B cell (primary cell): Measurements from ENCODE around the gene RPS28. TPM values are rescaled to one million over a fixed set of nuclear protein-coding genes. Genes with fewer than 3 reads are reported as not detected.

Source experiments
- ATAC-seq: fragments of 200-7000 bp; cut with Tn5 transposase; one replicate; pipeline ENCODE4 v1.10.0; 2021; ENCODE audit warnings: low read depth, mild to moderate bottlenecking, moderate number of reproducible peaks, moderate library complexity
- CTCF ChIA-PET: fragments of 350-600 bp; sonication (Branson Sonifier 250); formaldehyde crosslinking; loops from one replicate; lab custom pipeline; 2021; ENCODE audit warnings: antibody characterized with exemption, inconsistent platforms; lab: Charles Lee
- POLR2A ChIA-PET: fragments of 350-600 bp; sonication (Branson Sonifier 250); formaldehyde crosslinking; loops from one replicate; lab custom pipeline; 2021; ENCODE audit warnings: antibody characterized with exemption; lab: Charles Lee
- DNase-seq: peaks from one replicate; pipeline ENCODE4 v3.0.0; 2013
- H2AFZ ChIP-seq: 2 replicates; pipeline ENCODE4 v1.6.1; 2012; ENCODE audit warnings: mild to moderate bottlenecking, low read depth, low read length; ENCODE audit not compliant: insufficient read depth, poor library complexity, severe bottlenecking
- H3K27ac ChIP-seq, 2 donors: 1 replicate in 1 of 2; 2 replicates in 1 of 2; pipeline ENCODE4 v1.5.1; 2012 to 2013; ENCODE audit warnings: low read length in 2 of 2, mild to moderate bottlenecking in 2 of 2, moderate library complexity in 1 of 2
- H3K27me3 ChIP-seq, 4 experiments: fragments of 200-600 bp in 1 of 4; sonication (generic) in 1 of 4; replicated peaks in 1 of 4; 1 replicate in 2 of 4; 2 replicates in 2 of 4; pipeline versions ENCODE4 v1.6.1 to v1.7.0; 2013 to 2016; ENCODE audit warnings: low read length in 3 of 4, mild to moderate bottlenecking in 2 of 4, mixed read lengths in 1 of 4, moderate library complexity in 1 of 4; ENCODE audit not compliant: insufficient read depth in 4 of 4, control insufficient read depth in 3 of 4; ENCODE audit errors: control extremely low read depth in 1 of 4
- H3K36me3 ChIP-seq, 2 experiments: replicated peaks in 1 of 2; 1 replicate in 1 of 2; 2 replicates in 1 of 2; pipeline versions ENCODE4 v1.6.1 to v1.7.1; 2013; ENCODE audit warnings: low read length in 1 of 2; ENCODE audit not compliant: insufficient read depth in 2 of 2, control insufficient read depth in 1 of 2; ENCODE audit errors: control extremely low read depth in 1 of 2, extremely low read depth in 1 of 2
- H3K4me1 ChIP-seq, 2 donors: fragments of 200-600 bp in 1 of 2; sonication (generic) in 1 of 2; 1 replicate in 1 of 2; 2 replicates in 1 of 2; pipeline versions ENCODE4 v1.5.1 to v1.6.1; 2013 to 2017; ENCODE audit warnings: low read length in 2 of 2; ENCODE audit not compliant: control insufficient read depth in 2 of 2, insufficient read depth in 2 of 2
- H3K4me2 ChIP-seq: replicated peaks from 2 replicates; pipeline ENCODE3; 2012; ENCODE audit warnings: mild to moderate bottlenecking, low read depth, low read length; ENCODE audit not compliant: poor library complexity, severe bottlenecking
- H3K4me3 ChIP-seq, 5 experiments: fragments of 200-600 bp in 1 of 5; sonication (generic) in 1 of 5; 1 replicate in 3 of 5; 2 replicates in 2 of 5; pipeline versions ENCODE4 v1.5.1 to v1.7.0; 2011 to 2016; ENCODE audit warnings: low read length in 4 of 5, mild to moderate bottlenecking in 4 of 5, low read depth in 2 of 5, control low read depth in 1 of 5, moderate library complexity in 1 of 5; ENCODE audit not compliant: insufficient read depth in 1 of 5; ENCODE audit errors: control extremely low read depth in 1 of 5, extremely low read depth in 1 of 5
- H3K79me2 ChIP-seq: fragments of 200-600 bp; sonication (generic); one replicate; pipeline ENCODE4 v1.6.0; 2016; ENCODE audit warnings: low read length; ENCODE audit not compliant: control insufficient read depth, insufficient read depth
- H3K9ac ChIP-seq: fragments of 200-600 bp; sonication (generic); 2 replicates; pipeline ENCODE4 v1.6.1; 2017; ENCODE audit warnings: mild to moderate bottlenecking, low read length, moderate library complexity
- H3K9me3 ChIP-seq, 3 donors: one replicate each; pipeline versions ENCODE4 v1.6.1 to v1.7.1; 2013; ENCODE audit warnings: low read length in 2 of 3; ENCODE audit not compliant: control insufficient read depth in 2 of 3, insufficient read depth in 1 of 3; ENCODE audit errors: control extremely low read depth in 1 of 3
- H4K20me1 ChIP-seq: 2 replicates; pipeline ENCODE4 v1.6.0; 2012; ENCODE audit warnings: mild to moderate bottlenecking, low read length; ENCODE audit not compliant: insufficient read depth, control insufficient read depth, poor library complexity, severe bottlenecking
- H3K27ac Mint-ChIP-seq: one replicate; pipeline ENCODE4 v1.8.0; 2021; ENCODE audit warnings: mixed read lengths
- H3K27me3 Mint-ChIP-seq: one replicate; pipeline ENCODE4 v1.8.0; 2021; ENCODE audit warnings: mixed read lengths
- H3K4me1 Mint-ChIP-seq: one replicate; pipeline ENCODE4 v1.8.0; 2021; ENCODE audit warnings: mixed read lengths
- H3K4me3 Mint-ChIP-seq: one replicate; pipeline ENCODE4 v1.8.0; 2021; ENCODE audit warnings: mixed read lengths
- H3K9me3 Mint-ChIP-seq: one replicate; pipeline ENCODE4 v1.8.0; 2022; ENCODE audit warnings: mixed read lengths; ENCODE audit not compliant: insufficient read depth
- EZH2 ChIP-seq: IDR thresholded peaks from 2 replicates; pipeline ENCODE4 v1.6.1; 2012; ENCODE audit warnings: borderline replicate concordance, low read depth, mild to moderate bottlenecking, moderate library complexity, low read length; ENCODE audit not compliant: insufficient read depth, poor library complexity, severe bottlenecking
- WGBS: methylation state at CpG from one replicate; pipeline ENCODE4 v1.1.5; 2013; ENCODE audit warnings: missing lambda C conversion rate; ENCODE audit not compliant: insufficient coverage; 5-methylcytosine and 5-hydroxymethylcytosine counted together
- intact Hi-C: fragments of 100-400 bp; cut with micrococcal nuclease; formaldehyde crosslinking; loops from one replicate; pipeline ENCODE4 v1.10.0; 2022
- polyA plus RNA-seq: library from polyadenylated mRNA; depleted of rRNA; stranded (reverse); fragments of >200 nt; gene quantifications from 2 replicates; pipeline ENCODE4 v1.2.3, GENCODE V29; 2012
- total RNA-seq, 2 donors: library from RNA; stranded (reverse); fragments of 120-200 nt in 1 of 2; gene quantifications; 1 replicate in 1 of 2; 2 replicates in 1 of 2; pipeline versions ENCODE4 v1.2.3 to v1.2.4, GENCODE V29; 2013 to 2022
- TF ChIP-seq, protein P1 (sequence below): fragments of 200-600 bp; IDR thresholded peaks from one replicate; pipeline ENCODE4 v1.8.0; 2022; ENCODE audit warnings: antibody characterized with exemption, mild to moderate bottlenecking

RPS28 gene
- total and polyA plus RNA-seq, 2 donors (not counting 1 experiment from before 2014, with no cell fraction given): 1,800 to 2,579 TPM

DNA sequence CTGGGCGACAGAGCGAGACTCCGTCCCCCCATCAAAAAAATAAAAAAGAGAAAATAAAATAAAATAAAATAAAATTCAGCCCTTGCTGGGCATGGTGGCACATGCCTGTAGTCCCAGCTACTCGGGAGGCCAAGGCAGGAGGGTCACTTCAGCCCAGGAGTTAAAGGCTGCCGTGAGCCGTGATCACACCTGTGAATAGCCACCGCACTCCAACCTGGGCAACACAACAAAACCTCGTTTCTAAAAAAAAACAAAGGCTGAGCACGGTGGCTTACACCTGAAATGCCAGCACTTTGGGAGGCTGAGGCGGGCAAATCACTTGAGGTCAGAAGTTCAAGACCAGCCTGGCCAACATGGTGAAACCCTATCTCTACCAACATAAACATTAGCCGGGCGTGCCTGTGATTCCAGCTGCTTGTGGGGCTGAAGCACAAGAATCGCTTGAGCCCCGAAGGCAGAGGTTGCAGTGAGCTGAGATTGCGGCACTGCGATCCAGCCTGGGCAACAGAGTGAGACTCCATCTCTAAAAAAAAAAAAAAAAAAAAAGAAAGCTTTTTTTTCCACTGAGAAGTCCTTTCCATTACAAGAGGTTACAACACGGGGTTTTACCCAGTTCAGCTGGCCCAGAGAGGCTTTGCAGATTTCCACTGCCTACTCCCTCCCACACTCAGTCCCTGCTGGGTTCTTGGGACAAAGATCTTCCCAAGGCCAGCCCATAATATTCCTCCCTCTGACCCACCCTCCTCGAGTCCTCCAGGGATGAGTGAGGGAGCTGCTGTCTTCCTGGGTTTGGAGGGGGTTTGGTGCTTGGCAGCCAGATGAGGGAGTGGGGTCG is 49.1 kb downstream of the RPS28 start:
- no peaks in the 10 kb centered on the region for H4K20me1 ChIP-seq
- Mint-ChIP-seq H3K27ac (no peak overlapping the region), H3K4me1 (no peaks in the 10 kb centered on the region), H3K27me3 (peaks cover 25% of the 10 kb centered on the region), H3K4me3 (no peak overlapping the region), H3K9me3 (no peaks in the 10 kb centered on the region)
- TF ChIP-seq, protein P1, sequence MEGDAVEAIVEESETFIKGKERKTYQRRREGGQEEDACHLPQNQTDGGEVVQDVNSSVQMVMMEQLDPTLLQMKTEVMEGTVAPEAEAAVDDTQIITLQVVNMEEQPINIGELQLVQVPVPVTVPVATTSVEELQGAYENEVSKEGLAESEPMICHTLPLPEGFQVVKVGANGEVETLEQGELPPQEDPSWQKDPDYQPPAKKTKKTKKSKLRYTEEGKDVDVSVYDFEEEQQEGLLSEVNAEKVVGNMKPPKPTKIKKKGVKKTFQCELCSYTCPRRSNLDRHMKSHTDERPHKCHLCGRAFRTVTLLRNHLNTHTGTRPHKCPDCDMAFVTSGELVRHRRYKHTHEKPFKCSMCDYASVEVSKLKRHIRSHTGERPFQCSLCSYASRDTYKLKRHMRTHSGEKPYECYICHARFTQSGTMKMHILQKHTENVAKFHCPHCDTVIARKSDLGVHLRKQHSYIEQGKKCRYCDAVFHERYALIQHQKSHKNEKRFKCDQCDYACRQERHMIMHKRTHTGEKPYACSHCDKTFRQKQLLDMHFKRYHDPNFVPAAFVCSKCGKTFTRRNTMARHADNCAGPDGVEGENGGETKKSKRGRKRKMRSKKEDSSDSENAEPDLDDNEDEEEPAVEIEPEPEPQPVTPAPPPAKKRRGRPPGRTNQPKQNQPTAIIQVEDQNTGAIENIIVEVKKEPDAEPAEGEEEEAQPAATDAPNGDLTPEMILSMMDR: no peak
- no peak for TF ChIP-seq EZH2
- no peaks in the 10 kb centered on the region for H3K36me3 ChIP-seq
- H3K27ac ChIP-seq: no peak overlapping the region
- ChIA-PET CTCF (interaction anchor here (0.7 to 0.9 kb wide), 2 partner anchors 16 to 21 kb away, joined by 4 to 5 read pairs; no protein-coding TSS in a partner anchor), POLR2A (no interaction called here)
- H3K9ac ChIP-seq: no peak overlapping the region
- ATAC-seq (no peak), DNase-seq (no peak)
- no peak overlapping the region for H3K4me2 ChIP-seq
- no peaks in the 10 kb centered on the region for H3K4me1 ChIP-seq
- H3K79me2 ChIP-seq: no peaks in the 10 kb centered on the region
- H3K9me3 ChIP-seq: peaks cover 0 to 3% (median 0%) of the 10 kb centered on the region in 3 donors
- H3K27me3 ChIP-seq: peaks cover 0 to 26% (median 2%) of the 10 kb centered on the region in 4 experiments
- H2AFZ ChIP-seq: no peak overlapping the region
- no peak overlapping the region for H3K4me3 ChIP-seq
- WGBS: 91% methylated on average over 13 of the region's 19 CpGs
- intact Hi-C loops: no loop called here
